ENCODE results near the gene CAMK2N1.
"Not testable (repeated sequence)": the region's sequence is repeated elsewhere in the genome, so short reads cannot be mapped to it uniquely, and the experiment has no call there.

Gene CAMK2N1

GRCh38 chr1:20507564-20508410 is 21.8 kb upstream of the CAMK2N1 start, which contains the start of gene MUL1:
MUL1 (minus strand) TSS chr1:20508151; CDS start chr1:20508024, 127 bp downstream.
- TF ChIP-seq JUND (IDR thresholded peaks at IDR 0.05; ENCODE audit: low read depth): no peak
- DNase-seq (ENCODE audit: low read depth in 1 of 2, low spot score in 1 of 2): peak; percentile 76 to 90
- in situ Hi-C loops (cut with HindIII; ENCODE audit: low pct_unique_long_range_greater_than_20kb, low sequenced_read_pairs): no loop called here

GRCh38 chr1:20507248-20507563 is 21.2 kb upstream of the CAMK2N1 start:
- no peak for TF ChIP-seq JUND (IDR thresholded peaks at IDR 0.05; ENCODE audit: low read depth)
- no peak for DNase-seq (ENCODE audit: low read depth in 1 of 2, low spot score in 1 of 2)
- in situ Hi-C loops (cut with HindIII; ENCODE audit: low pct_unique_long_range_greater_than_20kb, low sequenced_read_pairs): no loop called here

DNA sequence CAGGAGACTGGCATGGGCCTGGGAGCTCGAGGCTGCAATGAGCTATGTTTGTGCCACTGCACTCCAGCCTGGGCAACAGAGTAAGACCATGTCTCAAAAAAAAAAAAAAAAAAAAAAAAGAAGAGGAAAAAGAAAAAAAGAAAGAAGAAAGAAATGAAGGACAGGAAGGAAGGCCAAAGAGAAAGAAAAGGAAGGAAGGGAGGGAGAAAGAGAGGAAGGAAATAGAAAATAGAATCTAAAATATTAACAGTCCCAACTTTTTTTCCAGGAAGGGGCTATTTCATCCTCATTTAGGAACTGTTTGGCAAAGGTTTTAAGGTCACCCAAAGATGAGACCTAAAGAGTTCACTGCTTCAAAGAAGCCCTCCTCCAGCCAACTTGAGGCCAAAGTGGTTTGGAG is 19.5 kb upstream of the CAMK2N1 start:
- in situ Hi-C loops (cut with HindIII; ENCODE audit: low pct_unique_long_range_greater_than_20kb, low sequenced_read_pairs): no loop called here
- TF ChIP-seq JUND (IDR thresholded peaks at IDR 0.05; ENCODE audit: low read depth): no peak
- no peak for DNase-seq (ENCODE audit: low read depth in 1 of 2, low spot score in 1 of 2)

DNA sequence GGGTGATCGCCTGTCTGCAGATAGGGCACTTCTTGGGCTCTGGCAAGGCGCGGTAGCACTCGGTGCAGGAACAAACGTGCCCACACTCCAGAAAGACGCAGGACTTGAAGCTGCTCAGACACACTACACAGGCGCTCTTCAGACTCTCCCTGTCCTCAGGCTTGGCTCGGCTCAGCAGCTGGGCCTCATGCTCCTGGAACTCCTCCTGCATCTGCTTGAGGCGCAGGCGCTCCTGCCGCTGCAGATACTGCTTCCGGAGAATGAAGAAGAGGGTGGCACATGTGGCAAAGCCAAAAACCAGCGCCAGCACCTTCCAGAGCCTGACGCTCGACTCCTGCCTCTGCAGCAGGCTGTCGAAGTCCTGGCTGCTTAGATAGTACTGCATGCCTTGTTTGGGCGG is 14.7 kb upstream of the CAMK2N1 start:
- in situ Hi-C loops (cut with HindIII; ENCODE audit: low pct_unique_long_range_greater_than_20kb, low sequenced_read_pairs): no loop called here
- no peak for DNase-seq (ENCODE audit: low read depth in 1 of 2, low spot score in 1 of 2)
- TF ChIP-seq JUND (IDR thresholded peaks at IDR 0.05; ENCODE audit: low read depth): no peak

DNA sequence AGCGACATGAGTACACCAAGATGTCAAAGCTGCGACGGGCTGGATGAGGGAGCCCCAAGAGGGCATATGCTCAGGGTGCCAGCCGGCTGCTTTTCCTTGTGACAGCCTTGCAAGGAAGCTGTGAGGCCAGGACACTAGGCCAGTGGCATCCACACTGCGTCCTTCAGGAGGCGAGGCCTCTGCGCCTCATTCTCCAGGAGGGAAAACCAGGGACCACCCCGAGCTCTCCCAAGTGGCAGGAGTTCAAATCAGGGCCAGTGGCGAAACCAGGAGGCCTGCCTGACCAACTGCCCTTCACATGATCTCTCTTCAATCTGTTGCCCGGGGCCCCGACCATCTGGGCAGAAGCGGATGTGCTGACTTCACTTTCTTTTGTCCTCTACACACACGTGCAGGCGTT is 13.7 kb upstream of the CAMK2N1 start:
- in situ Hi-C loops (cut with HindIII; ENCODE audit: low pct_unique_long_range_greater_than_20kb, low sequenced_read_pairs): no loop called here
- no peak for DNase-seq (ENCODE audit: low read depth in 1 of 2, low spot score in 1 of 2)
- no peak for TF ChIP-seq JUND (IDR thresholded peaks at IDR 0.05; ENCODE audit: low read depth)

- TF ChIP-seq JUND (IDR thresholded peaks at IDR 0.05; ENCODE audit: low read depth): no peak
- DNase-seq (ENCODE audit: low read depth in 1 of 2, low spot score in 1 of 2): no peak
- in situ Hi-C loops (cut with HindIII; ENCODE audit: low pct_unique_long_range_greater_than_20kb, low sequenced_read_pairs): no loop called here
Measured at GRCh38 chr1:20499105-20499504, 13.1 kb upstream of the CAMK2N1 start.

- DNase-seq (ENCODE audit: low read depth in 1 of 2, low spot score in 1 of 2): no peak
- in situ Hi-C loops (cut with HindIII; ENCODE audit: low pct_unique_long_range_greater_than_20kb, low sequenced_read_pairs): no loop called here
- TF ChIP-seq JUND (IDR thresholded peaks at IDR 0.05; ENCODE audit: low read depth): no peak
Measured at GRCh38 chr1:20498116-20498515, 12.1 kb upstream of the CAMK2N1 start.

DNA sequence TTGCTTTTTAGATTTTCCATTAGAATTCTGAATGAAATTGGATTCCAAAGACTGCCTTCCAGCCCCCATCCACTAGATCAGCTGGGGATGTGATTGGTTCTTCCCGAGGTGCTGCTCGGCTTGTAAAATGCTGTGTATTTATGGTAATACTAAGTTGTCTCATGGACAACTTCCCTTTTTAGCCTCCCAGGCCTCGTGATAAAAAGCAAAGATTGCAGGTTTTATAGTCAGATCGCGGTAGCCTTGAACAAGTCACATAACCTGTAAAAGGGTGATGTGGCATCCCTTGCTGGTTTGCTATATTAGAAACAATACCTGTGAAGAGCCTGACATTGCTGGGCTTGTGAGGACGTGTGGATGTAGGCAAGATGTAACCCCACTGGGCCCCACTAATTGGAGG is 11.5 kb upstream of the CAMK2N1 start:
- TF ChIP-seq JUND (IDR thresholded peaks at IDR 0.05; ENCODE audit: low read depth): no peak
- no peak for DNase-seq (ENCODE audit: low read depth in 1 of 2, low spot score in 1 of 2)
- in situ Hi-C loops (cut with HindIII; ENCODE audit: low pct_unique_long_range_greater_than_20kb, low sequenced_read_pairs): no loop called here

DNA sequence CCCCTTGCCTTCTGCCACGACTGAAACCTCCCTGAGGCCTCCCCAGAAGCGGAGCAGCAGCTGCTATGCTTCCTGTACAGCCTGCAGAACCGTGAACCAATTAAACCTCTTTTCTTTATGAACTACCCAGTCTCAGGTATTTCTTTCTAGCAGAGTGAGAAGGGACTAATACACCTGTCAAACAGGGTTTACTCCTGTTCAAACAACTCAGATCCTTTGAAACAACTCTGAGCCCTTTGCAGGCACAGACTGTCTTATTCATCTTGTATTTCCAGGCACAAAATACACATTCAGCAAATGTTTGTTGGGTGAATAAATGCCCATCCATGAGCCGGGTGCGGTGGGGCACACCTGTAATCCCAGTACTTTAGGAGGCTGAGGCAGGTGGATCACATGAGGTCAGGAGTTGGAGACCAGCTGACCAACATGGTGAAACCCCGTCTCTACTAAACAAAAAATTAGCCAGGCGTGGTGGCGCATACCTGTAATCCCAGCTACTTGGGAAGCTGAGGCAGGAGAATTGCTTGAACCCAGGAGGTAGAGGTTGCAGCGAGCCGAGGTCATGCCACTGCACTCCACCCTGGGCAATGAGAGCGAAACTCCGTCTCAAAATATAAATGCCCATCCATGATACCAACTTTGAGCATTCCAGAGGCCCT is 10.8 kb upstream of the CAMK2N1 start:
- DNase-seq (ENCODE audit: low read depth in 1 of 2, low spot score in 1 of 2); in situ Hi-C loops (cut with HindIII; ENCODE audit: low pct_unique_long_range_greater_than_20kb, low sequenced_read_pairs): not testable (repeated sequence)

DNA sequence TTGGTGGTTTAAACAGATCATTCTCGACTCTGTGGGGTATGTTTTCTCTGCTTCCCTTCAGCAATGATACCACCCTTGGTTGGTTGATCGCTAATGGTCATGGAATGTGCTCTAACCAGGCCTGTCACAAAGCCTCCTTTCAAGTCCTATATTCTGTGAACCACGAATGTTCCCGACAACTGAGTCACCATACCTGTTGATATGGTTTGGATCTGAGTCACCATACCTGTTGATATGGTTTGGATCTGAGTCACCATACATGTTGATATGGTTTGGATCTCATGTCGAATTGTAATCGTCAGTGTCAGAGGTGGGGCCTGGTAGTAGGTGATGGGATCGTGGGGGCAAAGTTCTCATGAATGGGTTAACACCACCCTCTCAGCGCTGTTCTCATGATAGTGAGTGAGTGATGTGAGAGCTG is 10.2 kb upstream of the CAMK2N1 start:
- TF ChIP-seq JUND (IDR thresholded peaks at IDR 0.05; ENCODE audit: low read depth): no peak
- in situ Hi-C loops (cut with HindIII; ENCODE audit: low pct_unique_long_range_greater_than_20kb, low sequenced_read_pairs): no loop called here
- DNase-seq (ENCODE audit: low read depth in 1 of 2, low spot score in 1 of 2): no peak

GRCh38 chr1:20495661-20496060 is 9.7 kb upstream of the CAMK2N1 start:
- no peak for TF ChIP-seq JUND (IDR thresholded peaks at IDR 0.05; ENCODE audit: low read depth)
- in situ Hi-C loops (cut with HindIII; ENCODE audit: low pct_unique_long_range_greater_than_20kb, low sequenced_read_pairs): no loop called here
- DNase-seq (ENCODE audit: low read depth in 1 of 2, low spot score in 1 of 2): no peak

DNA sequence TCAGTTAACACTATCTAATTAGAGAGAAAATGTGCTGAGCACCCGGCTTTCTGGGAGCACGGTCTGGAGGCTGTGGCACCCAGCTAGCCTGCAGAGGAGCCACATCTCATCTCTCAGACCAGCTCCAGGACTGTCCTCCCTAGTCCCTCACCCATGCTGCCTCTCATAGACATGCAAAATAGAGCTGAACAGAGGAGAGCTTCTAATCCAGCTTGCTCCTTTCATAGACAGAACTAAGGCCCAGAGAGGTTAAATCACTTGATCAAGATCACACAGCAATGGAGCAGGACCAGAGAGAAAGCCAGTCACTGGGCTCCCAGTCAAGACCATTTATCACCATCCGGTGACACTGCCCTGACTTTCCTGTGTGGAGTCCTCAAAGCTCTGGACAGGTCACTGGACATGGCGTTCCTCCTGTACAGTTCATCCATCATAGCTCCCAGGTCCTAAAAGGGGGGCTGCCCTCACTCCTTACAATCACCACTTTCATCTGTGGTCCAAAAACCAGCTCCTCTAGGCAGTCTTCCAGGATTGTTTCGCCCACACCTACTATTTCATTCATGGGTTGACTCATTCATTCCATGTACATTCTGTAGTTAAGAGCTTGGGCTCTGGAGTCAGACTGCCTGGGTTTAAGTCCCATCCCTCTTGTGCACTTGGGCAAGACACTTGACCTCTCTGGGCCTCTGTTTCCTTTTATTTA is 8.8 kb upstream of the CAMK2N1 start:
- TF ChIP-seq JUND (IDR thresholded peaks at IDR 0.05; ENCODE audit: low read depth): no peak
- in situ Hi-C loops (cut with HindIII; ENCODE audit: low pct_unique_long_range_greater_than_20kb, low sequenced_read_pairs): no loop called here
- DNase-seq (ENCODE audit: low read depth in 1 of 2, low spot score in 1 of 2): no peak
